IgD-negative memory B cell (primary cell): ENCODE measurements around the gene ALG14. TPM values are rescaled to one million over a fixed set of nuclear protein-coding genes. Genes with fewer than 3 reads are reported as not detected.
A peak's percentile ranks its signal among the peaks of the same experiment; 100 is the strongest.

Experiments
- H3K27ac Mint-ChIP-seq, 3 donors: one replicate each; pipeline ENCODE4 v1.8.0; 2020 to 2022; ENCODE audit warnings: mild to moderate bottlenecking in 3 of 3, mixed read lengths in 3 of 3, moderate library complexity in 1 of 3
- H3K27me3 Mint-ChIP-seq: one replicate; pipeline ENCODE4 v1.8.0; 2021; ENCODE audit warnings: mixed read lengths
- H3K36me3 Mint-ChIP-seq: one replicate; pipeline ENCODE4 v1.8.0; 2020; ENCODE audit warnings: mild to moderate bottlenecking, mixed read lengths
- H3K4me1 Mint-ChIP-seq, 3 donors: one replicate each; pipeline ENCODE4 v1.8.0; 2020 to 2022; ENCODE audit warnings: mixed read lengths in 3 of 3, mild to moderate bottlenecking in 1 of 3
- H3K4me3 Mint-ChIP-seq, 4 donors: one replicate each; pipeline ENCODE4 v1.8.0; 2020 to 2022; ENCODE audit warnings: mild to moderate bottlenecking in 4 of 4, mixed read lengths in 4 of 4, moderate library complexity in 3 of 4
- H3K9me3 Mint-ChIP-seq, 3 donors: one replicate each; pipeline ENCODE4 v1.8.0; 2020 to 2021; ENCODE audit warnings: mixed read lengths in 3 of 3, mild to moderate bottlenecking in 1 of 3
- polyA plus RNA-seq: library from polyadenylated mRNA; unstranded; fragments of 300-500 nt; fragmentation: Illumina TruSeq; gene quantifications from one replicate; pipeline ENCODE4 v1.2.3, GENCODE V29; 2021

ALG14 gene
- polyA plus RNA-seq, 1 donor from 2014 or later, result 3.5 TPM

- Mint-ChIP-seq H3K36me3 (peaks cover 18% of the 10 kb centered on the region), H3K27me3 (no peaks in the 10 kb centered on the region), H3K27ac (no peak overlapping the region), H3K4me1 (peaks cover 1 to 8% (median 2%) of the 10 kb centered on the region in 3 donors), H3K9me3 (no peaks in the 10 kb centered on the region), H3K4me3 (no peak overlapping the region)
Measured at GRCh38 chr1:95018602-95019369, 54.0 kb downstream of the ALG14 start.

- H3K36me3 Mint-ChIP-seq, result peaks cover 13% of the 10 kb centered on the region
- no peak overlapping the region for H3K27ac Mint-ChIP-seq
- peaks cover 1 to 8% (median 2%) of the 10 kb centered on the region in 3 donors for H3K4me1 Mint-ChIP-seq
Measured at GRCh38 chr1:95017775-95018174, 55.0 kb downstream of the ALG14 start.

GRCh38 chr1:95015076-95015475 lies 57.7 kb downstream of the ALG14 start:
- Mint-ChIP-seq H3K9me3 (no peaks in the 10 kb centered on the region), H3K36me3 (peaks cover 9% of the 10 kb centered on the region), H3K27me3 (no peaks in the 10 kb centered on the region), H3K27ac (no peak overlapping the region), H3K4me3 (no peak overlapping the region), H3K4me1 (peaks cover 1 to 8% (median 2%) of the 10 kb centered on the region in 3 donors)

More at GRCh38 chr1:95017775-95018174, 55.0 kb downstream of the ALG14 start:
- Mint-ChIP-seq H3K4me3 (no peak overlapping the region), H3K9me3 (no peaks in the 10 kb centered on the region), H3K27me3 (no peaks in the 10 kb centered on the region)

GRCh38 chr1:95013950-95014574 lies 58.7 kb downstream of the ALG14 start:
- Mint-ChIP-seq H3K4me1 (peaks cover 1 to 8% (median 2%) of the 10 kb centered on the region in 3 donors), H3K9me3 (no peaks in the 10 kb centered on the region), H3K27me3 (no peaks in the 10 kb centered on the region), H3K27ac (no peak overlapping the region), H3K36me3 (peaks cover 7% of the 10 kb centered on the region), H3K4me3 (no peak overlapping the region)

GRCh38 chr1:95012389-95012788 lies 60.4 kb downstream of the ALG14 start:
- H3K4me3 Mint-ChIP-seq, result no peak overlapping the region

GRCh38 chr1:95010158-95010557 lies 62.6 kb downstream of the ALG14 start:
- peaks cover 3% of the 10 kb centered on the region for H3K36me3 Mint-ChIP-seq
- H3K4me1 Mint-ChIP-seq, result peaks cover 0 to 1% (median 0%) of the 10 kb centered on the region in 3 donors
- H3K9me3 Mint-ChIP-seq, result no peaks in the 10 kb centered on the region
- no peak overlapping the region for H3K4me3 Mint-ChIP-seq
- no peaks in the 10 kb centered on the region for H3K27me3 Mint-ChIP-seq
- no peak overlapping the region for H3K27ac Mint-ChIP-seq

More at GRCh38 chr1:95012389-95012788, 60.4 kb downstream of the ALG14 start:
- Mint-ChIP-seq H3K9me3 (no peaks in the 10 kb centered on the region), H3K27me3 (no peaks in the 10 kb centered on the region), H3K27ac (peak overlapping the region in 1 of 3 donors; percentile 39), H3K36me3 (peaks cover 5% of the 10 kb centered on the region), H3K4me1 (peaks cover 1 to 6% (median 1%) of the 10 kb centered on the region in 3 donors)

- Mint-ChIP-seq H3K4me1 (peaks cover 0 to 1% (median 0%) of the 10 kb centered on the region in 3 donors), H3K36me3 (peaks cover 3% of the 10 kb centered on the region), H3K9me3 (no peaks in the 10 kb centered on the region), H3K27ac (no peak overlapping the region), H3K4me3 (no peak overlapping the region), H3K27me3 (no peaks in the 10 kb centered on the region)
Measured at GRCh38 chr1:95007687-95008086, 65.1 kb downstream of the ALG14 start.

GRCh38 chr1:95006681-95007080 lies 66.1 kb downstream of the ALG14 start:
- peaks cover 0 to 1% (median 0%) of the 10 kb centered on the region in 3 donors for H3K4me1 Mint-ChIP-seq
- H3K4me3 Mint-ChIP-seq, result no peak overlapping the region
- H3K36me3 Mint-ChIP-seq, result peaks cover 3% of the 10 kb centered on the region
- no peaks in the 10 kb centered on the region for H3K9me3 Mint-ChIP-seq
- no peak overlapping the region for H3K27ac Mint-ChIP-seq
- no peaks in the 10 kb centered on the region for H3K27me3 Mint-ChIP-seq

GRCh38 chr1:95005584-95005983 lies 67.2 kb downstream of the ALG14 start:
- Mint-ChIP-seq H3K9me3 (no peaks in the 10 kb centered on the region), H3K27ac (peak overlapping the region in 1 of 3 donors; percentile 74), H3K4me3 (no peak overlapping the region), H3K36me3 (peaks cover 3% of the 10 kb centered on the region), H3K4me1 (peaks cover 0 to 1% (median 0%) of the 10 kb centered on the region in 3 donors), H3K27me3 (no peaks in the 10 kb centered on the region)

- Mint-ChIP-seq H3K27me3 (no peaks in the 10 kb centered on the region), H3K9me3 (no peaks in the 10 kb centered on the region), H3K4me3 (no peak overlapping the region), H3K4me1 (peaks cover 0 to 1% (median 0%) of the 10 kb centered on the region in 3 donors), H3K36me3 (peaks cover 3% of the 10 kb centered on the region), H3K27ac (no peak overlapping the region)
Measured at GRCh38 chr1:95004013-95004412, 68.7 kb downstream of the ALG14 start.

GRCh38 chr1:95003433-95003738 lies 69.4 kb downstream of the ALG14 start:
- Mint-ChIP-seq H3K4me3 (no peak overlapping the region), H3K27me3 (no peaks in the 10 kb centered on the region), H3K27ac (no peak overlapping the region), H3K36me3 (peaks cover 3% of the 10 kb centered on the region), H3K9me3 (no peaks in the 10 kb centered on the region), H3K4me1 (peaks cover 0 to 1% (median 0%) of the 10 kb centered on the region in 3 donors)

- Mint-ChIP-seq H3K27me3 (no peaks in the 10 kb centered on the region), H3K36me3 (peaks cover 3% of the 10 kb centered on the region), H3K27ac (no peak overlapping the region), H3K4me3 (no peak overlapping the region), H3K9me3 (no peaks in the 10 kb centered on the region), H3K4me1 (peaks cover 0 to 1% (median 0%) of the 10 kb centered on the region in 3 donors)
Measured at GRCh38 chr1:95002540-95003432, 70.0 kb downstream of the ALG14 start.

GRCh38 chr1:95002164-95002539 lies 70.6 kb downstream of the ALG14 start:
- Mint-ChIP-seq H3K36me3 (peaks cover 5% of the 10 kb centered on the region), H3K4me3 (no peak overlapping the region), H3K9me3 (no peaks in the 10 kb centered on the region), H3K27ac (no peak overlapping the region), H3K27me3 (no peaks in the 10 kb centered on the region), H3K4me1 (peaks cover 0 to 1% (median 0%) of the 10 kb centered on the region in 3 donors)

- Mint-ChIP-seq H3K4me3 (no peak overlapping the region), H3K9me3 (no peaks in the 10 kb centered on the region), H3K36me3 (peaks cover 5% of the 10 kb centered on the region), H3K27ac (no peak overlapping the region), H3K27me3 (no peaks in the 10 kb centered on the region), H3K4me1 (no peaks in the 10 kb centered on the region)
Measured at GRCh38 chr1:94999456-95000131, 73.2 kb downstream of the ALG14 start.
